Vagina (tissue), 2 donors: ENCODE measurements around the gene PRKAR2B.

Source experiments
- CTCF ChIP-seq, 3 experiments: fragments of 450-650 bp in 2 of 3; fragments of 200-600 bp in 1 of 3; sonication (generic) in 1 of 3; IDR thresholded peaks; one replicate each; pipeline ENCODE4 v1.5.1; 2017 to 2019; ENCODE audit warnings: antibody characterized with exemption in 3 of 3, mild to moderate bottlenecking in 2 of 3, moderate library complexity in 2 of 3
- POLR2A ChIP-seq, 2 donors: fragments of 450-650 bp; IDR thresholded peaks; one replicate each; pipeline ENCODE4 v1.6.1; 2017; ENCODE audit warnings: antibody characterized with exemption in 2 of 2, mild to moderate bottlenecking in 2 of 2, moderate library complexity in 2 of 2
- POLR2AphosphoS5 ChIP-seq, 2 donors: sonication (generic); formaldehyde crosslinking; IDR thresholded peaks; one replicate each; pipeline ENCODE4 v1.9.0; 2017; ENCODE audit warnings: antibody characterized with exemption in 2 of 2, mild to moderate bottlenecking in 2 of 2, low read depth in 1 of 2; ENCODE audit not compliant: insufficient read depth in 1 of 2

DNA sequence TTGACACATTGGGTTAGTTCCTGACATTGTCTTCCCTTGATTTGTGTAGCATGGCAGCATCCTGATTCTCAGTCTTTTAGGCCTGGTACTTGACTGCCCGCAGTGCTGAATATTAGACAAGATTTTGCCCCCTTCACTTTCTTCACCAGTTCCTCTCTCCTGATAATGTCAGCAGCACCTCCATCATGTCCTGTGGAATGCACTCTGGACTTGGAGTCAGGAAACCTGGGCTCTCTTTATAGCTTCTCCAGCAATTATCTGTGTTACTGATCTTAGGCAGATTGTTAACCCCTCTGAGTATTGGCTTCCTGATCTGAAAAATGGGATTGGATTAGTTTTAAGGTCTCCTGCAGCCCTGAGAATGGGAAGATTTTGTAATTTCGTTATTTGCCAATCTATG lies 143.3 kb downstream of the PRKAR2B start:
- no peak for TF ChIP-seq CTCF (IDR thresholded peaks at IDR 0.05)
- no peak for TF ChIP-seq POLR2A (IDR thresholded peaks at IDR 0.05)
- no peak for TF ChIP-seq POLR2AphosphoS5 (IDR thresholded peaks at IDR 0.05; ENCODE audit: insufficient read depth in 1 of 2, low read depth in 1 of 2)
